BLaER1 (cell line): ENCODE results near the gene GGT7.
"Not testable (repeated sequence)": the region's sequence is repeated elsewhere in the genome, so short reads cannot be mapped to it uniquely, and the experiment has no call there.

Experiments
- H3K27ac ChIP-seq: shearing (Covaris generic); formaldehyde crosslinking; 2 replicates; pipeline ENCODE4 v1.8.1; 2022
- H3K27me3 ChIP-seq: shearing (Covaris generic); formaldehyde crosslinking; 2 replicates; pipeline ENCODE4 v1.8.1; 2022
- H3K36me3 ChIP-seq: shearing (Covaris generic); formaldehyde crosslinking; 2 replicates; pipeline ENCODE4 v1.8.1; 2022
- H3K4me1 ChIP-seq: shearing (Covaris generic); formaldehyde crosslinking; 2 replicates; pipeline ENCODE4 v1.8.1; 2022
- H3K4me2 ChIP-seq: shearing (Covaris generic); formaldehyde crosslinking; 2 replicates; pipeline ENCODE4 v1.8.1; 2022
- H3K4me3 ChIP-seq: shearing (Covaris generic); formaldehyde crosslinking; 2 replicates; pipeline ENCODE4 v1.8.1; 2022
- H3K9ac ChIP-seq: shearing (Covaris generic); formaldehyde crosslinking; 2 replicates; pipeline ENCODE4 v1.8.1; 2022
- H3K9me3 ChIP-seq: shearing (Covaris generic); formaldehyde crosslinking; 2 replicates; pipeline ENCODE4 v1.8.1; 2022
- H4K20me1 ChIP-seq: shearing (Covaris generic); formaldehyde crosslinking; 2 replicates; pipeline ENCODE4 v1.8.1; 2022
- Cebpa-rat ChIP-seq: shearing (Covaris generic); IDR thresholded peaks from 2 replicates; pipeline ENCODE4 v1.8.1; 2022

The GGT7 gene

GRCh38 chr20:34883087-34883688, 10.5 kb upstream of the GGT7 start:
- Histone ChIP-seq H4K20me1 (no peaks in the 10 kb centered on the region), H3K9me3 (no peaks in the 10 kb centered on the region), H3K9ac (no peak overlapping the region), H3K27me3 (no peaks in the 10 kb centered on the region), H3K4me1 (peaks cover 2% of the 10 kb centered on the region), H3K27ac (no peak overlapping the region), H3K4me2 (no peak overlapping the region), H3K4me3 (no peak overlapping the region), H3K36me3 (peaks cover 36% of the 10 kb centered on the region)
- no peak for TF ChIP-seq Cebpa-rat

GRCh38 chr20:34881689-34882088, 9.0 kb upstream of the GGT7 start:
- peaks cover 7% of the 10 kb centered on the region for H3K4me1 ChIP-seq
- no peaks in the 10 kb centered on the region for H3K9me3 ChIP-seq
- no peak overlapping the region for H3K9ac ChIP-seq
- H3K4me2 ChIP-seq = no peak overlapping the region
- H3K4me3 ChIP-seq = no peak overlapping the region
- no peak for TF ChIP-seq Cebpa-rat
- no peaks in the 10 kb centered on the region for H4K20me1 ChIP-seq
- no peaks in the 10 kb centered on the region for H3K27me3 ChIP-seq
- H3K27ac ChIP-seq = no peak overlapping the region
- H3K36me3 ChIP-seq = peaks cover 36% of the 10 kb centered on the region

- not testable (repeated sequence) for H3K27ac ChIP-seq, H3K4me2 ChIP-seq, H3K9ac ChIP-seq, H3K4me3 ChIP-seq, H3K9me3 ChIP-seq, H3K4me1 ChIP-seq, H3K27me3 ChIP-seq, H4K20me1 ChIP-seq
- peaks cover 36% of the 10 kb centered on the region for H3K36me3 ChIP-seq
Observed at GRCh38 chr20:34880971-34881370, 8.3 kb upstream of the GGT7 start.

- Histone ChIP-seq H3K4me2 (no peak overlapping the region), H3K4me1 (peaks cover 15% of the 10 kb centered on the region), H3K27me3 (no peaks in the 10 kb centered on the region), H4K20me1 (no peaks in the 10 kb centered on the region), H3K9ac (no peak overlapping the region), H3K4me3 (no peak overlapping the region), H3K9me3 (no peaks in the 10 kb centered on the region), H3K36me3 (peaks cover 33% of the 10 kb centered on the region), H3K27ac (no peak overlapping the region)
- TF ChIP-seq Cebpa-rat = no peak
Observed at GRCh38 chr20:34880215-34880850, 7.7 kb upstream of the GGT7 start.

GRCh38 chr20:34876406-34877282, 4.0 kb upstream of the GGT7 start, which contains the start of gene ACSS2:
Gene ACSS2 (plus strand): TSS chr20:34876612. CDS start chr20:34876646, 34 bp downstream.
- H3K9me3 ChIP-seq = no peaks in the 10 kb centered on the region
- peak within 1 kb of the TSS; percentile 77 for H3K27ac ChIP-seq
- H3K27me3 ChIP-seq = 0 out of 2 replicates have a peak, but pooled peaks cover 1% of the 10 kb centered on the region
- peak within 1 kb of the TSS; percentile 97 for H3K4me2 ChIP-seq
- peak within 1 kb of the TSS; percentile 84 for H3K9ac ChIP-seq
- H3K4me1 ChIP-seq = peaks cover 26% of the 10 kb centered on the region
- no peaks in the 10 kb centered on the region for H4K20me1 ChIP-seq
- TF ChIP-seq Cebpa-rat = no peak
- H3K4me3 ChIP-seq = peak within 1 kb of the TSS; percentile 84
- no peaks in the 10 kb centered on the region for H3K36me3 ChIP-seq

GRCh38 chr20:34875642-34876405, 3.2 kb upstream of the GGT7 start:
- Histone ChIP-seq H3K4me2 (peak overlapping the region; percentile 86), H3K36me3 (no peaks in the 10 kb centered on the region), H3K27ac (no peak overlapping the region), H3K9me3 (no peaks in the 10 kb centered on the region), H3K27me3 (0 out of 2 replicates have a peak, but pooled peaks cover 3% of the 10 kb centered on the region), H3K9ac (peak overlapping the region; percentile 12; the same call in 1 of the 2 replicates), H3K4me1 (peaks cover 26% of the 10 kb centered on the region), H4K20me1 (no peaks in the 10 kb centered on the region), H3K4me3 (peak overlapping the region; percentile 84)
- TF ChIP-seq Cebpa-rat = no peak

GRCh38 chr20:34874094-34874654, 1.5 kb upstream of the GGT7 start:
- no peaks in the 10 kb centered on the region for H3K36me3 ChIP-seq
- H4K20me1 ChIP-seq = no peaks in the 10 kb centered on the region
- TF ChIP-seq Cebpa-rat = no peak
- peaks cover 26% of the 10 kb centered on the region for H3K4me1 ChIP-seq
- H3K9ac ChIP-seq = no peak overlapping the region
- H3K27me3 ChIP-seq = 0 out of 2 replicates have a peak, but pooled peaks cover 3% of the 10 kb centered on the region
- no peaks in the 10 kb centered on the region for H3K9me3 ChIP-seq
- H3K27ac ChIP-seq = no peak overlapping the region
- H3K4me2 ChIP-seq = no peak overlapping the region
- H3K4me3 ChIP-seq = no peak overlapping the region

- Histone ChIP-seq H3K36me3 (no peaks in the 10 kb centered on the region), H3K4me1 (peaks cover 26% of the 10 kb centered on the region), H4K20me1 (no peaks in the 10 kb centered on the region), H3K27me3 (0 out of 2 replicates have a peak, but pooled peaks cover 3% of the 10 kb centered on the region), H3K4me3 (no peak overlapping the region), H3K9ac (no peak overlapping the region), H3K9me3 (no peaks in the 10 kb centered on the region), H3K27ac (no peak overlapping the region), H3K4me2 (no peak overlapping the region; the same call in 1 of the 2 replicates)
- no peak for TF ChIP-seq Cebpa-rat
Observed at GRCh38 chr20:34873583-34874093, 982 bp upstream of the GGT7 start.
